Measurements from ENCODE around the gene HNRNPA3.
A peak's percentile ranks its signal among the peaks of the same experiment; 100 is the strongest.
"Not testable (repeated sequence)": the region's sequence is repeated elsewhere in the genome, so short reads cannot be mapped to it uniquely, and the experiment has no call there.

HNRNPA3 gene

DNA sequence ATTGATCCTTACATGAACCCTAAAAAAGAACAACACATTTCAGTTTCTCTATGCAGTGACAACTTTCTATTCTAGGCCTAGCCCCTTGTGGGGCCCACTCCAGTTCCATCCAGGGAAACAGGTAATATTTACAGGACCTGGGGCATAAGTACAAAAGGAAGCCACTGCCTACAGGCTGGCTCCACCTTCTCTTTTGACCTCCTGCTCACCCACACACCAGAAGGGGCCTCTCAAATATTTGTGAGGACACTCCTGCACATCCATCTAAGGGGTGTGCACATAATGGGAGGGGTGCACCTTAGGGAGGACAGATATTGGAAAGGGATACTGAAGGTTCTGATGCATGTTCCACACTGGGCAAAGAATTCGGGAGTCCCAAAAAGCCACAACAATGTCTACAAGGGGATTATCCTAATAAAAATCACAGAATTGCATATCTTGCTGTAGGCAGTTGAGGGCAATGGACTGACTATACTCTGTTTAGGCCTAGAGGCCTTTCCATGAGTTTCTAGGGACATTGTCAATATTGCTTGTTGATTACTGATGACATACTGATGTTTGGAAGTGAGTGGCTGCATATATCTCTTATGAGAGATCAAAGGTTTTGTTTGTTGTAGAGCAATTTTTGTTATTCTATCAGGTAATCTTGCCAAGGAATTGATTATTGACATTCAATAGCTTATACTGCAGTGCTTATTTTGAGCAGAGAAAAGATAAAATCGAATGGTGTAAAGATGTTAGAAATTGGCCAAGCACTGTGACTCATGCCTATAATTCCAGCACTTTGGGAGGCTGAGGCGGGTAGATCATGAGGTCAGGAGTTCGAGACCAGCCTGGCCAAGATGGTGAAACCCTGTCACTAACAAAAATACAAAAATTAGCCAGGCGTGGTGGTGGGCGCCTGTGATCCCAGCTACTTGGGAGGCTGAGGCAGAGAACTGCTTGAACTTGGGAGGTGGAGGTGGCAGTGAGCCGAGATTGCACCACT, 23.8 kb upstream of the HNRNPA3 start:
- DNase-seq (ENCODE audit: low spot score): no peak

GRCh38 chr2:177190941-177191340, 21.7 kb upstream of the HNRNPA3 start:
- no peak for DNase-seq (ENCODE audit: low spot score)

GRCh38 chr2:177192788-177193187, 19.8 kb upstream of the HNRNPA3 start:
- DNase-seq (ENCODE audit: low spot score): no peak

GRCh38 chr2:177193240-177193639, 19.4 kb upstream of the HNRNPA3 start:
- DNase-seq (ENCODE audit: low spot score): no peak

DNA sequence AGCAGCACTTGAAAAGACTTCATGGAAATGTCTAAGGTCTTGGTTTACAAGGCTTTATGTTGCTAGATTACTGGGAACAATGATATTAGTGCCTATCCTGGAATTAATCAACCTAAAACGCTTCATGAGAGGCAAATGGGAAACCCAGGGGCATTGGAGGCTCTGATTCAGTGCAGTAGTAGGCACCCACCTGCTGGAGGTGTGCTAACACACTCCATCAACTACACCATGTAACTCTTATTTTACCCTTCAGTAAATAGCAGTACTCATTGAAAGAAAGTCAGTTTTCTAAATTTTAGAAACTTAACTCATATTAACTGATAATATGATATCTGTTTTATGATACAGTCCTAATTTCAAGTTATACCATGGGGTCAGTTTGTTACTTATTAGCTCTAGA, 17.4 kb upstream of the HNRNPA3 start:
- DNase-seq (ENCODE audit: low spot score): no peak

DNA sequence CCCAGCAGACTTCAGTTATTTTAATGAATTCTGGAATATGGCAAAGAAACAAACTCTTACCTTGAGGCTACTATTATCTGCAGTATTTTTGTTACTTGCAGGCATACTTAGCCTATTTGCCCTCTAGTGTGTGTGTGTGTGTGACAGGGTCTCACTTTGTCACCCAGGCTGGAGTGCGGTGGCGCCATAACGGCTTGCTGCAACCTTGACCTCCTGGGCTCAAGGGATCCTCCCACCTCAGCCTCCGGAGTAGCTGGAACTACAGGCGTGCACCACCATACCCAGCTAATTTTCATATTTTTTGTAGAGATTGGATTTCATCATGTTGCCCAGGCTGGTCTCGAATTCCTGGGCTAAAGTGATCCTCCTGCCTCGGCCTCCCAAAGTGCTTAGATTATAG, 12.2 kb upstream of the HNRNPA3 start:
- not testable (repeated sequence) for DNase-seq (ENCODE audit: low spot score)

DNA sequence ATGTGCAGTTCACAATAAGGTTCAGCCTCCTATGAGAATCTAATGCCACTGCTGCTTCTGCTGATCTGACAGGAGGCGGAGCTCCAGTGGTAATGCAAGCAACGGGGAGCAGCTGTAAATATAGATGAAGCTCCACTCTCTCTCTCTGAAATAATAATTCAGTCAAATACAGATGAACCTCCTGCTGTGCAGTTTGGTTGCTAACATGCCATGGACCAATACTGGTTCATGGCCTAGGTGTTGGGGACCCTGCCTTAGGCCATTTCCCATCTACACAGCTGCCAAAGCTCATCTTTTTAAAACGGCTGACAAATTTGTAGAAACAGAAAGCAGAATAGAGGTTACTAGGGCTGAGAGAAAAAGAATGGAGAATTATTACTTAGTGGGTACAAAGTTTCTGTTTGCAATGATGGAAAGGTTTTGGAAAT, 10.7 kb upstream of the HNRNPA3 start:
- DNase-seq (ENCODE audit: low spot score): no peak

- no peak for DNase-seq (ENCODE audit: low spot score)
Measured at GRCh38 chr2:177204417-177204816, 8.2 kb upstream of the HNRNPA3 start.

- DNase-seq (ENCODE audit: low spot score): no peak
Measured at GRCh38 chr2:177207101-177207500, 5.5 kb upstream of the HNRNPA3 start.

DNA sequence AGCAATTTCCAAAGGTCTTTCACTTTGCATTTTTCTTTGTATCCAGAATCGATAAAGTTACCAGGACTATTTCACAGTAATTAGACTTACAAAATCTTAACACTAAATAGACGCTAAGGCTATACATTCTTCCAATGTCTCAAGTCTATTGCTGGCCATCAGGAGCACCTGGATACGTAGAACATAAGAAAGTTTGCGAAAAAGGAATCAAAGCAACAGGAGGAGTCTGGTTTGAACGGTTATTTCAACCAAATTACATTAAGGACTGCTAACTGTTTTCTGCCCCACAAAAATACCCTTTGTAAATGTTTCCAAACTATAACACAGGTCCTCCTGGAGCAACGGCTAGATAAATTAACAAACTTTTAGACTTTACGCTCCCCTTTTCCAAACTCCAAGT, 1.4 kb upstream of the HNRNPA3 start:
- DNase-seq (ENCODE audit: low spot score): no peak

DNA sequence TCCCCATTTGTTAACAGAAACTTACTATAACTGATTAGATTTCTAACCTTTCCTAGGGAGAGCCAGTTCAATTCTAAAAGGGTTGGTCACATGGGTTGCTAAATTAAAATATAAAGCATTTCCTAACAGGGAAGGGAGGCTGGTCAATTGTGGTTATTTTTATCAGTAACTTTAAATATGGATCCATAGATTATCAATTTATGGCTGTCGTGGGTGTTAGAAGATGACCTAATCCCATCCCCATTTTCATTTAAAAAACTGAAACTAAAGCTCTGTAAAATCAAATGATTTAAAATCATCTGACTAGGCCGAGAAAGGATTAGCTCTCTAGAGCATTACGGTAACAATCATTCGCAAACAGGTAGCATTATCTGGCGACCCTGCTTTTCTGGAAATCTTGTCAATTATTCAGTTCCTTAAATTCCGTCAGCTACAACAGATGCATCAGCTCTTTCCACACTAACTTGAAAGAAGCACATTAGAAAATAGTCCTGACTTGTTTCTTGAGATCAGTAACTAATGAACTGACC, 953 bp upstream of the HNRNPA3 start:
- DNase-seq (ENCODE audit: low spot score): no peak

- DNase-seq (ENCODE audit: low spot score): peak; percentile 91
Measured at GRCh38 chr2:177212891-177213856, 580 bp downstream of the HNRNPA3 start.

- DNase-seq (ENCODE audit: low spot score): no peak
Measured at GRCh38 chr2:177217247-177217843, 4.8 kb downstream of the HNRNPA3 start.

DNA sequence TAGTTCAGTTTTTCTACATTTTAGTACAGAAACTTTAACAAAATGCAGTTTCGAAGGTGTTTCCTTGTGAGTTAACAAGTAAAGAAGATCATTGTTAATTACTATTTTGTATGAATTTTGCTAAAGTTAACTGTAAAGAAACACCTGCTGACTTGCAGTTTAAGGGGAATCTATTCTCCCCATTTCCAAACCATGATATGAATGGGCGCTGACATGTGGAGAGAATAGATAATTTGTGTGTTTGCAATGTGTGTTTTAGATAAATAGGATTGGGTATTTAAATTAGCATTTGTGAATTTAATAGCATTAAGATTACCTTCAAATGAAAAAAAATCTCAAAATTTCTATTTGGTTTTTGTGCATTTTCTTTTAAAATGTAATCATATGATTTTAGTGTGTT, 7.2 kb downstream of the HNRNPA3 start:
- DNase-seq (ENCODE audit: low spot score): not testable (repeated sequence)

DNA sequence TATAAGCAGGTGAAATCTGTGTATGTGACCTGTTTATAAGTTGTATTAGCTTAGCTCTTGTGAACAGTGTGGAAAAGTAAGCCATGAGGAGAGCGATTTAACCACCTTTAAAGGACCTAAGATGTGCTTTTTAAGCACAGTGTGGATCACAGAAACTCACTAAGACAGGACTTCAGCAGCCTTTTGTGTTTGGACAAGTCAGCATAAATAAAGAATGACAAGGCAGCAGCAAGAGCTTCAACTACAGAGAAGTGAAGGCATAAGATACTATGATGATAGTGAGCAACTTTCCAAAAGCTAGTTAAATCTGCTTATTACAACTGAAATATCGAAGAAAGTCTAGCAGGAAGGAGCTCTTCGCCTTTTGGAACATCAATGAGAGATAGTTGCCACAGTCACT, 8.9 kb downstream of the HNRNPA3 start:
- DNase-seq (ENCODE audit: low spot score): no peak

GRCh38 chr2:177221970-177222369, 9.4 kb downstream of the HNRNPA3 start:
- no peak for DNase-seq (ENCODE audit: low spot score)

DNA sequence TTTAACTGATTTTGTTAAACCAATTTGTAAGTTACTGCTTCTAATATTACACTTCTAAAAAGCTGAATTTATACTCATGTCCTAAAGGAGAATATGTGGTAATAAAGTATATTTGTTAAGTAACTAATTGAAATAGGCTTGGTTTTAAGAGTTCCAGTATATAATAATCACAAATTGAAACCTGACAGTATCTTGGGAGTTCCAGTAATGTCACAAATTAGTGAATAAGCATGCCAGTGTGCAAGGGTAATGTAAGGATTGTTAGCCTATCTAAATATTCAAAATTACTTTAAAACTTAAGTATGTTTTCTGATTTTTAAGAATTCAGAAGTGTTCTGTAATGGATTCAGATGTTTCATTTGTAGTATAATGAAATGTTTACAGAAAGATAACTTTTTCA, 10.8 kb downstream of the HNRNPA3 start:
- not testable (repeated sequence) for DNase-seq (ENCODE audit: low spot score)

DNA sequence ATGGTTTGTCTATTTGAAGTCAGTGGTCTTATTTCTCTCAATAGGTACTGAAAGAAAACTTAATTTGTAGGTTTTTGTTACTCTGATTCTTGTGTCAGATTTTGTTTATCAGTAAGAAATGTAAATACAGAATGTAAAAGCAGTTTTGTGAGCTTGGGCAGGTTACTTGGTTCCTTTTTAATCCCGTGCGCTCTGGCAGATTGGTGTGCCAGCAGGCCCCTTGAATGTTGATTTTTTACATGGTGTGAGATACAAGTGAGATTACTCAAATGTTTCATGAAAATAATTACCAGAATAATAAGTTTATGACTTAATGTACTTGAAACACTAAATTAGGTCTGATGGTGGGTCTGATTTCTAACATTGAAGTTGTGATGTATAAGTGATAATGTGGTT, 13.4 kb downstream of the HNRNPA3 start:
- DNase-seq (ENCODE audit: low spot score): no peak

DNA sequence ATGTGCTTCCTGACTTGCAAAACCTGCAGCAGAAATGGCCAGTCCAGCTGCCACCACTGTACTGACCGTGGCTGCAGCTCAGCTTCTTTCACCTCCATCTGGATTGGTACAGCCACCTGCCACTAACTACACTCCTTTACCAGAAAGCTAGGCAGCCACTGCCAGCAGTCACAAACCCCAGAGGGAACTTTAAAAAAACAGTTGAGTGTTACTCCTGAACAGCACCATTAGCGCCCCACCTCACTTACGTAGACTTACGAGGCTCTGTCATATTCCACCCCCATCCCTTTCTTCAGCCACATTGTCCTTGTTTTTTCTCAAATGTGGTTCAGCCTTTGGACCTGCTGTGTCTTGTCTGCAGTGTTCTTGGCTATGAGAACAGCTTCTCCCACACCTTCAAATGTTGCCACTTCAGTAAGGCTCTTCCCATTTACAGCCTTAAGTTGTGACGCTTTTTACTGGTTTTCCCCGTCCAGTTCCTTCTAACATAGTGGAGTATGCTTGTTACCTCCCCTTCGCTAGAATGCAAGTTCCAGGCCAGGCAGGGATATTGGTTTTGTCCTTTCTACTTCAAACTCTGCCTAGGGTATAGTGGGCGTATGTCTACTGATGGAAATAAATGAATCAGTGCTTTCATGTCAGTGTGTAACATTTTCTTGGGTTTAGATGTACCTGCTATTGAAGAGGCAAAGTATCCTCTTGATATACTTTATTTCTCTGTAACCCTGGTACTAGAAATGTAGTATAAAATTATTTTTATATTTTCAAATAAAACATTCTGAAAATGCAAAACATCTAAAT, 17.0 kb downstream of the HNRNPA3 start:
- DNase-seq (ENCODE audit: low spot score): no peak

GRCh38 chr2:177231270-177231669, 18.7 kb downstream of the HNRNPA3 start:
- DNase-seq (ENCODE audit: low spot score): no peak

DNA sequence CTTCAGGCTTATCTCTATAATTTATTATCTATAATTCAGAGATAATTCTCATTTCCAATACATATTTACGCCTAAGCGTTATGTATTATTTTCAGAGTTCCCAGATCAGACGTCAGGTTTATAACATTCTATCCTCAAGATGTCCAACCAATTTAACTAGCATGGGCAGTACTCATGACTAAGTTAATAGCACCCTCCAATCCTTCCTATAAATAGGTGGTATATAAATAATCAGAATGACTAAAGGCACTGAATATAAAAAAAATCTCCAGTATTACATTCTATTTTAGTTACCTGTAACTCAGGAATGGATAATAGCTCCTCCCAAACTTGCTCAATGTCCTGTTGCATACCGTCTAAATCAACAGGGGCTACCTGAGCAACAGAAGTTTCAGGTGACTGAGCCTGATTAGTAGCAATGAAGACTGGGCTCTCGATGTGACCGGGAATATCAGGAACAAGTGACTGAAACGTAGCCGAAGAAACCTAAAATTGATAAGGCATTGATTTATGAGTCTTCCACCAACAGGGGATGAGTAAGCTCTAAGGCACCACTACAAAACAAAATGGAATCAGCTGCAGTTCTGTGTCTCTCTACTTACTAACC, 19.6 kb downstream of the HNRNPA3 start:
- DNase-seq (ENCODE audit: low spot score): no peak
